ENCODE data around the gene ZNF44. TPM values are rescaled to one million over a fixed set of nuclear protein-coding genes. Genes with fewer than 3 reads are reported as not detected.

Gene ZNF44
- polyA plus RNA-seq, 2 of the 4 experiments (the other 2 are of a cell fraction): 0.65 to 0.76 TPM

DNA sequence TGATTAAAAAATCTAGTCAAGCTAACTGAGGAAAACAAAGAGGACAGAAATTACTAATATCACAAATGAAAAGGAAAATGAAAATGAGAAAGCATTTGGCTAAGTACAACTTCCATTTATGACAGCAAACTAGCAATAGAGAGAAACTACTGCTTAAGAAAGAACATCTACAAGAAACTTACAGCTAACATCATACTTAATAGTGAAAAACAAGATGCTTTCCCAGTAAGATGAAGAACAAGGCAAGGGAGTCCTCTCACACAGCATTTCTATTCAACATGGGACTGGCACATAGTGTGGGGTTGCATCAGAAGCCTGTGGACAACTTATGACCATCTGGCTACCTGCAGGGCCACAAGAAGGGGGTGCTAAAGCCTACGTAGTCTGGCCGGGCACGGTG, 39.3 kb downstream of the ZNF44 start:
- TF ChIP-seq ZFP36 (IDR thresholded peaks at IDR 0.05; ENCODE audit: borderline replicate concordance, partially characterized antibody): no peak
- no peak for TF ChIP-seq HOXB13 (CRISPR knock-in tag; IDR thresholded peaks at IDR 0.05; ENCODE audit: low read depth)
- no peak for TF ChIP-seq BHLHE40 (IDR thresholded peaks at IDR 0.05; ENCODE audit: low read depth, low read length)
- TF ChIP-seq, protein P1, sequence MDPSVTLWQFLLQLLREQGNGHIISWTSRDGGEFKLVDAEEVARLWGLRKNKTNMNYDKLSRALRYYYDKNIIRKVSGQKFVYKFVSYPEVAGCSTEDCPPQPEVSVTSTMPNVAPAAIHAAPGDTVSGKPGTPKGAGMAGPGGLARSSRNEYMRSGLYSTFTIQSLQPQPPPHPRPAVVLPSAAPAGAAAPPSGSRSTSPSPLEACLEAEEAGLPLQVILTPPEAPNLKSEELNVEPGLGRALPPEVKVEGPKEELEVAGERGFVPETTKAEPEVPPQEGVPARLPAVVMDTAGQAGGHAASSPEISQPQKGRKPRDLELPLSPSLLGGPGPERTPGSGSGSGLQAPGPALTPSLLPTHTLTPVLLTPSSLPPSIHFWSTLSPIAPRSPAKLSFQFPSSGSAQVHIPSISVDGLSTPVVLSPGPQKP (IDR thresholded peaks at IDR 0.05; ENCODE audit: low read depth, low read length): no peak
- POLR2A ChIA-PET: no interaction called here
- CTCF ChIA-PET: no interaction called here
- Histone ChIP-seq H3K27ac (no peak overlapping the region), H3K4me2 (no peak overlapping the region), H3K4me3 (no peak overlapping the region), H3K4me1 (no peaks in the 10 kb centered on the region), H3K9me3 (no peaks in the 10 kb centered on the region)
- no peak for DNase-seq (ENCODE audit: low read depth in 1 of 2, low spot score in 1 of 2)
- no peak for ATAC-seq
- no peak for FAIRE-seq
- 0% methylated on average over 1 of the region's 3 CpGs for WGBS (ENCODE audit: missing lambda C conversion rate)

DNA sequence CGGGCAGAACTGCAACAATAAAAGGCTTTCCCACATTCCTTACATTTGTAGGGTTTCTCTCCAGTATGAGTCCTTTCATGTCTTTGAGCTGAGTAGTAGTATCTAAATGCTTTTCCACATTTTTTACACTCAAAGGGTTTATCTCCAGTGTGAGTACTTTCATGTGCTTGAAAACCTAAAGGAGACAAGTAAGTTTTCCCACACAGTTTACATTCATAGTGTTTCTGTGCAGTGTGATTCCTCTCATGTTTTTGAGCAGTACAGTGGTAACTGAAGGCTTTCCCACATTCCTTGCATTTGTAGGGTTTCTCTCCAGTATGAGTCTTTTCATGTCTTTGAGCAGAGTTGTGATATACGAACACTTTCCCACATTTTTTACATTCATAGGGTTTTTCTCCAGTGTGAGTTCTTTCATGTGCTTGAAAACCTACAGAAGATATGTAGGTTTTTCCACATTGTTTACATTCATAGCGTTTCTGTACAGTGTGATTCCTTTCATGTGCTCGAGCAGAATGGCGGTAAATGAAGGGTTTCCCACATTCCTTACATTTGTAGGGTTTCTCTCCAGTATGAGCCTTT, 47.0 kb downstream of the ZNF44 start:
- no peak overlapping the region for H3K4me2 ChIP-seq
- H3K9me3 ChIP-seq: peaks cover 16% of the 10 kb centered on the region
- POLR2A ChIA-PET: no interaction called here
- no peak overlapping the region for H3K4me3 ChIP-seq
- ATAC-seq (no peak), DNase-seq (ENCODE audit: low read depth in 1 of 2, low spot score in 1 of 2) (no peak), FAIRE-seq (no peak)
- CTCF ChIA-PET: no interaction called here
- no peaks in the 10 kb centered on the region for H3K4me1 ChIP-seq
- WGBS (ENCODE audit: missing lambda C conversion rate): 27% methylated on average over 5 of the region's 5 CpGs
- no peak for TF ChIP-seq FOSL2 (IDR thresholded peaks at IDR 0.05)
- TF ChIP-seq FOSL2 (CRISPR knock-in tag; IDR thresholded peaks at IDR 0.05): no peak
- TF ChIP-seq EP300 (IDR thresholded peaks at IDR 0.05): no peak
- TF ChIP-seq, protein P2, sequence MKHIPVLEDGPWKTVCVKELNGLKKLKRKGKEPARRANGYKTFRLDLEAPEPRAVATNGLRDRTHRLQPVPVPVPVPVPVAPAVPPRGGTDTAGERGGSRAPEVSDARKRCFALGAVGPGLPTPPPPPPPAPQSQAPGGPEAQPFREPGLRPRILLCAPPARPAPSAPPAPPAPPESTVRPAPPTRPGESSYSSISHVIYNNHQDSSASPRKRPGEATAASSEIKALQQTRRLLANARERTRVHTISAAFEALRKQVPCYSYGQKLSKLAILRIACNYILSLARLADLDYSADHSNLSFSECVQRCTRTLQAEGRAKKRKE (CRISPR knock-in tag; IDR thresholded peaks at IDR 0.05; ENCODE audit: low read depth): no peak
- no peak for TF ChIP-seq HDAC2 (IDR thresholded peaks at IDR 0.05)
- no peak for TF ChIP-seq EHMT2 (IDR thresholded peaks at IDR 0.05; ENCODE audit: low read depth)
- TF ChIP-seq RAD21 (conservative IDR thresholded peaks at IDR 0.05 in 1 of 2, IDR thresholded peaks at IDR 0.05 in 1 of 2): no peak
- TF ChIP-seq POLR2A (IDR thresholded peaks at IDR 0.05; ENCODE audit: low read length): no peak
- TF ChIP-seq CHD4 (IDR thresholded peaks at IDR 0.05; ENCODE audit: borderline replicate concordance): no peak
- no peak for TF ChIP-seq FOXS1 (CRISPR knock-in tag; IDR thresholded peaks at IDR 0.05)
- no peak for TF ChIP-seq RCOR1 (IDR thresholded peaks at IDR 0.05; ENCODE audit: low read depth, low read length)
- no peak for TF ChIP-seq JUNB (IDR thresholded peaks at IDR 0.05)
- no peak for TF ChIP-seq MAZ (IDR thresholded peaks at IDR 0.05; ENCODE audit: borderline replicate concordance, low read depth, low read length)
- no peak for TF ChIP-seq KDM1A (IDR thresholded peaks at IDR 0.05; ENCODE audit: low read depth)
- TF ChIP-seq, protein P3, sequence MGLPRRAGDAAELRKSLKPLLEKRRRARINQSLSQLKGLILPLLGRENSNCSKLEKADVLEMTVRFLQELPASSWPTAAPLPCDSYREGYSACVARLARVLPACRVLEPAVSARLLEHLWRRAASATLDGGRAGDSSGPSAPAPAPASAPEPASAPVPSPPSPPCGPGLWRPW (IDR thresholded peaks at IDR 0.05): no peak
- TF ChIP-seq, protein P4, sequence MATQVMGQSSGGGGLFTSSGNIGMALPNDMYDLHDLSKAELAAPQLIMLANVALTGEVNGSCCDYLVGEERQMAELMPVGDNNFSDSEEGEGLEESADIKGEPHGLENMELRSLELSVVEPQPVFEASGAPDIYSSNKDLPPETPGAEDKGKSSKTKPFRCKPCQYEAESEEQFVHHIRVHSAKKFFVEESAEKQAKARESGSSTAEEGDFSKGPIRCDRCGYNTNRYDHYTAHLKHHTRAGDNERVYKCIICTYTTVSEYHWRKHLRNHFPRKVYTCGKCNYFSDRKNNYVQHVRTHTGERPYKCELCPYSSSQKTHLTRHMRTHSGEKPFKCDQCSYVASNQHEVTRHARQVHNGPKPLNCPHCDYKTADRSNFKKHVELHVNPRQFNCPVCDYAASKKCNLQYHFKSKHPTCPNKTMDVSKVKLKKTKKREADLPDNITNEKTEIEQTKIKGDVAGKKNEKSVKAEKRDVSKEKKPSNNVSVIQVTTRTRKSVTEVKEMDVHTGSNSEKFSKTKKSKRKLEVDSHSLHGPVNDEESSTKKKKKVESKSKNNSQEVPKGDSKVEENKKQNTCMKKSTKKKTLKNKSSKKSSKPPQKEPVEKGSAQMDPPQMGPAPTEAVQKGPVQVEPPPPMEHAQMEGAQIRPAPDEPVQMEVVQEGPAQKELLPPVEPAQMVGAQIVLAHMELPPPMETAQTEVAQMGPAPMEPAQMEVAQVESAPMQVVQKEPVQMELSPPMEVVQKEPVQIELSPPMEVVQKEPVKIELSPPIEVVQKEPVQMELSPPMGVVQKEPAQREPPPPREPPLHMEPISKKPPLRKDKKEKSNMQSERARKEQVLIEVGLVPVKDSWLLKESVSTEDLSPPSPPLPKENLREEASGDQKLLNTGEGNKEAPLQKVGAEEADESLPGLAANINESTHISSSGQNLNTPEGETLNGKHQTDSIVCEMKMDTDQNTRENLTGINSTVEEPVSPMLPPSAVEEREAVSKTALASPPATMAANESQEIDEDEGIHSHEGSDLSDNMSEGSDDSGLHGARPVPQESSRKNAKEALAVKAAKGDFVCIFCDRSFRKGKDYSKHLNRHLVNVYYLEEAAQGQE (IDR thresholded peaks at IDR 0.05): no peak
- no peak for TF ChIP-seq TP53 (CRISPR knock-in tag; IDR thresholded peaks at IDR 0.05)
- TF ChIP-seq, protein P5, sequence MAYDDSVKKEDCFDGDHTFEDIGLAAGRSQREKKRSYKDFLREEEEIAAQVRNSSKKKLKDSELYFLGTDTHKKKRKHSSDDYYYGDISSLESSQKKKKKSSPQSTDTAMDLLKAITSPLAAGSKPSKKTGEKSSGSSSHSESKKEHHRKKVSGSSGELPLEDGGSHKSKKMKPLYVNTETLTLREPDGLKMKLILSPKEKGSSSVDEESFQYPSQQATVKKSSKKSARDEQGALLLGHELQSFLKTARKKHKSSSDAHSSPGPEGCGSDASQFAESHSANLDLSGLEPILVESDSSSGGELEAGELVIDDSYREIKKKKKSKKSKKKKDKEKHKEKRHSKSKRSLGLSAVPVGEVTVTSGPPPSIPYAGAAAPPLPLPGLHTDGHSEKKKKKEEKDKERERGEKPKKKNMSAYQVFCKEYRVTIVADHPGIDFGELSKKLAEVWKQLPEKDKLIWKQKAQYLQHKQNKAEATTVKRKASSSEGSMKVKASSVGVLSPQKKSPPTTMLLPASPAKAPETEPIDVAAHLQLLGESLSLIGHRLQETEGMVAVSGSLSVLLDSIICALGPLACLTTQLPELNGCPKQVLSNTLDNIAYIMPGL (CRISPR knock-in tag; IDR thresholded peaks at IDR 0.05; ENCODE audit: borderline replicate concordance): no peak
- no peak overlapping the region for H3K27ac ChIP-seq

Measured in A549 (cell line).